ENCODE measurements around the gene CACNB4.
A peak's percentile ranks its signal among the peaks of the same experiment; 100 is the strongest.
"Not testable (repeated sequence)": the region's sequence is repeated elsewhere in the genome, so short reads cannot be mapped to it uniquely, and the experiment has no call there.

Gene CACNB4

DNA sequence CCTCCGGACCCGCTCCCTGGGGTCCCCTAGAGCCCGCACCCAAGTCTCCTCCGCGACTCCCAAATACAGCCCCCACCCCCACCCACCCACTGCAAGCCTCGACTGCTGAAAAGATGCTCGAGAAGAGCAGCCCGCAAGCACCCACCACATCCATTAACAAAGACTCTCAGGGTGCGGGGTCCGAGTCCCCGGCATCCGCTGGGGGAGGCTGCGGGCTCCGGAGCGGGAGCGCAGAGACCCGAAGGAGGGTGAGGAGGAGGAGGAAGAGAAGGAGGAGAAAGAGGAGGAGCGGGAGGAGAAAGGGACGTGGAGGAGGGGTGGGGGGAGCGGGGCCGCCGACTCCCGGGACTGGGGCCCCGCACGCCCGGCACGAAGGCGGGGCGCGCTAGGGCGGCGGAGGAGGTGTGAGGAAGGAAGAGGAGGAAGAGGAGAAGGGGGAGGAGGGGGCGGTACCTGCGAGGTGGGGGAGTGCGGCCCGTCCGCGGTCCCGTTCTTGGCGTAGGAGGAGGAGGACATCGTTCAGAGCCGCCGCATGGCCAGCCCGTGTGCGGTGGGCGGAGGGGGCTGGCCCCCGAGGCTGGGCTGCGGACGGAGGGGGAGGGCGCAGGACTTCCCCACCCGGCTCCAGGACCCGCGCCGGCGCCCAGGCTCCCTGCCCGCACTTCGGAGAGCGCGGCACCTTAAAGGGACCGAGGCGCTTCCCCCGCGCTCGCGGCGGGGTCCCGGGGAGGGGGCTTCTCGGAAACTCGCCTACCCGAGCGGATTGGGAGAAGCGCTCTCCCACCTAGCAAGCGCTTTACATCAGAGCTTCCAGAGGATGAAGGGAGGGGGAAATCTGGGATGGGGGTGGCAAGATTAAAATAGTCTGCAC, at the start of gene CACNB4:
CACNB4 (minus strand) TSS at position 549 of the 871 bp plus-strand sequence.
- DNase-seq (ENCODE audit: low spot score), result peak; percentile 70

GRCh38 chr2:152134488-152135280, 35.8 kb upstream of the CACNB4 start:
- DNase-seq (ENCODE audit: low spot score), result no peak

DNA sequence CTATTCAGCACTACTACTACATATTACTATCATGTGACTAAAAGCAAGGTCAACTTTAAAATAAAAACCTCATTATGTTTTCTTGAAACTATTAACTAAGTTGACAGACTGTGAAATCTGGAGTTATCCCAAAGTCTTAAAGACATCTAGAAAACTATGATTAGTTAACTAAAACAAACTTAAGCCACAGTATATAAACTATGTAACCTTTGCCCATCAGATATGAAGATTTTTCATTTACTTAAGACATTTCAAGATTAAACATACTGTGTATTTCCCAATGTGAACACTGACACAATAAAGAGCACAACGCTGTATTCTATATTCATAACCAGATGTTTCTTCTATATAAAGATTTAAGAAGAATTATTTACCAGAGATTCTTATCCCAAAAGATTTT, 33.5 kb upstream of the CACNB4 start:
- no peak for DNase-seq (ENCODE audit: low spot score)

DNA sequence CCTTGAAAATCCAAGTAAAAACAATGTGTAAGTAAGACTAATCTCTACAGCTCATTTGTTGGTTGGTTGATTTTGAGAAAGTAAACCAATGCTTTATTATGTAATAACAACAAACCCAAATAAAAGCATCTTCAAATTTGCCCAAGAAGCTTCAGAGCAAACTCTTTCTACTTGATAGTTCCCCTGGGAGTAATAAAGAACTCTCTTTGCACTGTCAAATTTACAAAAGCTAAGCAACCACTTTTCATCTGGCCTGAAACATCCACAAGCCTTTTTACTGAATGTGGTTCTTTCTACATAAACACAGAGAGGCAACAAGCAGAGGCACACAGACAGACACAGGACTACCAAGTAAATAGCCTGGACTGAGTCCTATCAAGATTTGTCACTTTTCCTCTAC, 28.8 kb upstream of the CACNB4 start:
- DNase-seq (ENCODE audit: low spot score), result no peak

GRCh38 chr2:152126664-152127063, 27.8 kb upstream of the CACNB4 start:
- DNase-seq (ENCODE audit: low spot score), result no peak

DNA sequence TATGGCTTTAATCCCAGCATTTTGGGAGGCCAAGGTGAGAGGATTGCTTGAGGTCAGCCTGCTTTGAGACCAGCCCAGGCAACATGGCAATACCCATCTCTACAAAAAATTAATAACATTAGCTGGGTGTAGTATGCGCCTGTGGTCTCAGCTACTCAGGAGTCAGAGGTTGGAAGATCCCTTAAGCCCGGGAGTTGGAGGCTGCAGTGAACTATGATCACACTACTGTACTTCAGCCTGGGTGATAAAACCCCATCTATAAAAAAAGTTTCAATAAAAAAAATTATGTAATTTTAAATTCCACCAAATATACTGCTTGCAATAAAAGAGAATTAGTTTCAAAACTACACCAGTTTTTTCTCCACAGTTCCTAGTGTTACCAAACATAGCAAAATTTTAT, 23.3 kb upstream of the CACNB4 start:
- DNase-seq (ENCODE audit: low spot score), result no peak

- DNase-seq (ENCODE audit: low spot score), result no peak
These were observed 21.6 kb upstream of the CACNB4 start for GRCh38 chr2:152120430-152120829.

DNA sequence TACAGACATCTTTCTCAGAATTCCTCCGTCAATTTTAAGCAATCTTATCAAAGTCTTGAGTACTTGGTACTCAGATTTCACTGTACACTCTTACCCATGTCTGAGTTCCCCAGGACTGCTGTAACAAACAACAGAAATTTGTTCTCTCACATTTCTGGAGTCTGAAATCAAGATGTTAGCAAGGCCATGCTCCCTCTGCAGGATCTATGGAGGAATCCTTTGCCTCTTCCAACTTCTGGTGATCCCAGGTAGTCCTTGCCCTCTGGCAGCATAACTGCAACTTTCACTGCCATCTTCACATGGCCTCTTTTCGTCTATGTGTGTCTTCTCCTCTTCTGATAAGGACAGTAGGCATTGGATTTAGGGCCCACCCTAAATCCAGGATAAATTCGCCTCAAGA, 17.1 kb upstream of the CACNB4 start:
- DNase-seq (ENCODE audit: low spot score), result no peak

GRCh38 chr2:152114366-152114765, 15.5 kb upstream of the CACNB4 start:
- no peak for DNase-seq (ENCODE audit: low spot score)

DNA sequence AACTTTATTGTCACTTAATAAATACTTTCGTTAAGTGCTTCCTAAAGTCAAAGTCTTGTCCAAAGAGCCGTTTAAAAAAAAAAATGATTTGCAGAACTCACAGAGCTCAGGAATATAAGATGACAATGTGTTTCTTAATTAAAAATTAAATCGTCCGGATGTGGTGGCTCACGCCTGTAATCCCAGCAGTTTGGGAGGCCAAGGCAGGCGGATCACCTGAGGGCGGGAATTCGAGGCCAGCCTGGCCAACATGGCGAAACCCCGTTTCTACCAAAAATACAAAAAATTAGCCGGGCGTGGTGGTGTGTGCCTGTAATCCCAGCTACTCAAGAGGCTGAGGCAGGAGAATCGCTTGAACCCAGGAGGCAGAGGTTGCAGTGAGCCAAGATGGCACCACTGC, 8.3 kb upstream of the CACNB4 start:
- DNase-seq (ENCODE audit: low spot score), result not testable (repeated sequence)

GRCh38 chr2:152106464-152106863, 7.6 kb upstream of the CACNB4 start:
- DNase-seq (ENCODE audit: low spot score), result no peak

DNA sequence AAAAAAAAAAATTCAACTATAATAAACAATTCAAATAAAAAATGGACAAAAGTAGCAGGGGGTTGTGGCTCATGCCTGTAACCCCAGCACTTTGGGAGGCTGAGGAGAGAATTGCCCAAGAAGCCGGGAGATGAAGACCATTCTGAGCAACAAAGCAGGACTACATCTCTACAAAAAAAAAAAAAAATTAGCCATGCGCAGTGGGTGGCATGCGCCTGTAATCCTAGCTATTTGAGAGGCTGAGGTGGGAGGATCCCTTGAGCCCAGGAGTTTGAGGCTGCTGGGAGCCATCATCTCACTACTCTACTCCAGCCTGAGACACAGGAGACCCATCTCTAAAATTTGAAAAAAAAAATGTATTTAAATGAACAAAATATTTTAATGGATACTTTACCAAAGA, 4.4 kb upstream of the CACNB4 start:
- no peak for DNase-seq (ENCODE audit: low spot score)

DNA sequence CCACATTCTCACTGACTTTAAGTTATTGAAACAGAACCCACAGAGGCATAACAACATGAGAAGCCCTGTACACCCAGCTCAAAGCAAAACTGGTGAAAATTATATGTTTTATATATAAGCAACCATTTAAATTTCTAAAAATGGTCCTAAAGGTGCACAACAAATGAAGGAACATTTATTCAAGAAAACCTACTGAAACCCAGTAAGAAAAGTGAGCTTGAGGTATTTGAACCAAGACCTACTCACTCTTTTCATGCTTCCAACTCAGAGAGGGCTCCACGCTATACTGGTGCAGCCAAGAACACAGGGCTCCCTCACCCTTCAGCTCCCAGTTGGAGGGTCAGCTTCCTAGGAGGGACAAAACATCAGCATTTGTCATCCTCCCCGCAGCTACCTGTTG, 2.1 kb upstream of the CACNB4 start:
- no peak for DNase-seq (ENCODE audit: low spot score)

DNA sequence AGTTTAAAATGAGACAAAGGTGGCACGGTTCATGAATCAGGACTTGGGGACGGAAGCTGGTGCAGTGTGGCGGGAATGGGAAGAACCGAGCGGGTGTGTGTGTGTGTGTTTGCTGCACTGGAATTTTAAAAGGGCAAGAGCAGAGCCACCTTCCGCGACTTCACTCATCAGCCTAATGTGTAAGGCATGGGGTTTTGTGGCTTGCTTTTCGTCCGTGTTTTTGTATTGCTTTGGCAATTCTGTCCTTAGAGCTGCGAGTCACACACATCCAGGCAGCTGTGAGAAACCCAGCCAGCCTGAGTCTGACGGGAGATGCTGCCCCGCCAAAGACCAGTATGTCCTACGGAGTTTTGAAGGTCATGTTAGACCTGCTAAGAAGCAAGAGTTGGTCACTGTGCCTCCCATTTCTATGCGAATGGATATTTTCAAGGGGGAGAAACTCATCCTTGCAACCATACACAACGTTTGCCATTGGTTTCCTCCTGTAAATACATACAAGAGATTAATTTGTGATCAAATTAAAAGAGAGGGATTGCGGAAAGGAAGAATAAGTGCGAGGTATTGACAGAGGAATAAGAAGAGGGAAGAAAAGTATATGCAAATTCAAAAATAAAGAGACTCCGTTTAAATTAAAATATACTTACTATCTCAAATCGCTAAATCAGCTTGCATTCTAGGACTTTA, 665 bp upstream of the CACNB4 start:
- no peak for DNase-seq (ENCODE audit: low spot score)

DNA sequence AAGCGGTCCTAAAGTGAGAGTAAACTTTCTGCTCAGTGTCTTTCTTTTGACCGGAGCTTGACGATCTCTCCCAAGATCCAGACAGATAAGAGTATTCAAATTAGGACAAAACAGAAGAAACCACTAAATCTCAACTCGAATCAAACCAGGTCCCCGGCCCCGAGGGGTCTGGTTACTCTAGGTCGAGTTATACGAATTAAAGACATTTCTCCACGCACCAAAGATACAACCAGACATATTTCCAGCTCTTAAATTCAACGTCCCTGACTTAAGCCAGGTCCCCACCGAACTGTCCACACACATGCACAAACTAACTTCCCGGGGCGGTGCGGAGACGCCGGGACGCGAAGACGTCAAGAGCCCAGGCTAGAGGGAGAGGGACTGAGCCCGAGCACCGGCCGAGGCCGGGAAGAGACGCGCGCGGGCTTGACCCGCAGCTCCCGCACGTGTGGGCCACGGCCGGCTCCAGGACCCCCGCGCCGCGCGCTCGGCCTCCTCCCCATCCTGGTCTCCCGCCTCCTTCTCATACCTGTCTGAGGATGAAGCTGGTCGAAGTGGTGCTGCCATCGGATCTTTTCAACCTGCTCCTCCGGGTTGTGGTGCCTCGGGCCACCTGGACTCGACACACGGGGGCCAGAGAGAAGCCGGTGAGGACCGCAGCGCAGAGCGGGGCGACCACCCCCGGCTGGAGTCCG, 896 bp downstream of the CACNB4 start:
- DNase-seq (ENCODE audit: low spot score), result peak; percentile 70

GRCh38 chr2:152097290-152097800, 1.5 kb downstream of the CACNB4 start:
- DNase-seq (ENCODE audit: low spot score), result no peak

DNA sequence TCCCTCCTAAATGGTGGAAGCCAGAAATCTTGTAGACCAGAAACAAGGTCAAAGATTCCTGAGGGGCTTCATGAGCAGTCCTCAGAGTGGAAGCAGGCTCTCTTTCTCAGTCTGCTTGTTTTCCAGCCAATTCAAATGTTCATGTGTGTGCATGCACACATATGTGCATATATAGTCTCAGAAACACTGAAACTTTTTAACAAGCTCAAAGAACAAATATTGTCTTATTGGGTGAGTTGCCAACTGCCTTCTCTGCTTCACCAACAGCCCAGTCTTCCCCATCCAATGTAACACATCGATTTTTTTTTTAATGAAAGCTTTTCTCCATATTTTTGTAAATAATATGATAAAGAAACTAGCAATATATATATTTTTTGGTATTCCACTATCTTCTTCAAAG, 3.7 kb downstream of the CACNB4 start:
- no peak for DNase-seq (ENCODE audit: low spot score)

DNA sequence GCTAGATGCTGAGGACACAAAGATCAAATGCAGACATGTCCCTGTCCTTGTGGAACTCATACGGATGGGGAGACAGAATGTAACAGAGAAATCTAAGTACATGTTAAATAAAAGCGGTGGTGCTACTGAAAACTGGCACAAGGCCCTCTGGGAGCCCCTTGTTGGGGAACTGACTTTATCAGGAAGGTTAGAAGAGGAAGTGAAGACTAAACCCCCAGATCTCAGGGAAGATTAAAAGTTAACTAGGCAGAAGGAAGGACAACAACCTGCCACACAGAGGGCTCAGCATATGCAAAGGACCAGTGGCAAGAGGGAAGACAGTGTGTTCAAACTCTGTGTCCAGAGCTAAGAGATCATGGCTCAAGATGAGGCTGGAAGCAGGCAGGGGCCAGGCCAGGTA, 4.8 kb downstream of the CACNB4 start:
- no peak for DNase-seq (ENCODE audit: low spot score)

DNA sequence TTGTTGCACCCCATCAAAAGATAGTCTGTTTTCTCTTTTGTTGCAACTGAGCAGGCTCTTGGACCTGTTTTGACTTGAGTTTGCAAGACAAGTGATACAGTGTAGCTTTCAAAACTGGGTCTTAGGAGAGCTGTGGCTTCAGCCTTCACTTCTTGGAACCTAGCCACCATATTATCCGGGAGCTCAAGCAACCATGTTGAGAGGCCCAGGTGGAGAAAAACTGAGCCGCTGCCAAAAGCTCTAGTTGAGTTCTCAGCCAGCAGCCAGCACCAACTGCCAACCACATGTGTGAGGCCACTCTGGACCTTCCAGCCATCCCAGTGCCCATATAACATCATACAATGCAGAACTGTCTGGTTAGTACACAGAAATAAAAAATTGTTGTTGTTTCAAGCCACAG, 5.4 kb downstream of the CACNB4 start:
- DNase-seq (ENCODE audit: low spot score), result no peak

- no peak for DNase-seq (ENCODE audit: low spot score)
These were observed 6.7 kb downstream of the CACNB4 start for GRCh38 chr2:152092095-152092494.

- not testable (repeated sequence) for DNase-seq (ENCODE audit: low spot score)
These were observed 8.1 kb downstream of the CACNB4 start for GRCh38 chr2:152090726-152091125.

- DNase-seq (ENCODE audit: low spot score), result no peak
These were observed 9.6 kb downstream of the CACNB4 start for GRCh38 chr2:152089238-152089637.

Data from left forelimb (tissue), 1 donor.